Colon (tissue), 2 donors: ENCODE data around the gene ADAMTS10.
"Not testable (repeated sequence)": the region's sequence is repeated elsewhere in the genome, so short reads cannot be mapped to it uniquely, and the experiment has no call there.

Experiments
- FAIRE-seq: peaks from 2 replicates; lab custom pipeline; 2012; peaks lifted over from hg19 to GRCh38; lab: Jason Lieb, UNC
- donor health status: control.
- donor health status: control.

Gene ADAMTS10

GRCh38 chr19:8592231-8593009 is 18.1 kb downstream of the ADAMTS10 start:
- no peak for FAIRE-seq

- FAIRE-seq: no peak
Observed at GRCh38 chr19:8589177-8589714, 21.3 kb downstream of the ADAMTS10 start.

DNA sequence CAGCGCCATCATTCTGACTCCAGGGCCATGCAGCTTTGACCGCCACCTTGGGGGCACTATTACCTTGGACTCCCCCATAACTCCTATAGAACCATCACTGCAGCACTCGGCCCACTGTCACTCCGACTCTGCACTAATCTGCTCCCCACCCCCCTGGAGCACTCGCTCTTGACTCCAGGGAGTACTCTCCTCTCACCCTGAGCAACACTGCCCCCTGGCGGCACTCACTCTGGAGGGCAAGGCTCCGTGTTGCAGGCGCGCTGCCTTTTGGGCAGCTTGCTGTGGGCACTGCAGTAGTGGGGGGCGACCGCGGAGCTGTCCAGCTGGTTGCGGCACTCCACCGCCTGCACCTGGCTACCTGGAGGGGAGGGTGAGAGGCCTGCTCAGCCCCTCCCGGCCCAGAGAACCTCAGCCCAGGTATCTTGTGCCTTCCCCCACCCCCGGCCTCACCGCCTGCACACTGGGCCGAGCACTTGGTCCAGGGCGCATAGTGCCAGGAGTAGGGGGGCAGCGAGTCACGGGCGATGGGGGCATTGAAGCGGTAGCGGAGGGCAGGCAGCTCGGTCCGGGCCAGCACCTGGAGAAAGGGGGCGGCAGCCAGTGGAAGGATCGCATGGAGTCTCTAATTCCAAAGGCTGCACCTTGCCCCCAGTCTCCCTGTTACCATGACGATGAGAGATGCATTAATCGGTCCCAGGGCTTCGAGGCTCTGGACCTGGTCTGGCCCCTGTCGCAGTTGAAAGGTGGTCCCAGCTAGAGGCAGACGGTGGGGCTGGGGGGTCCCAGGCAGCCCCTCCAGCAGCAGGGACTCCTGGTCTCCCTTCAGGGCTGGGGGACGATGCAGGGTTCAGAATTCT is 24.4 kb downstream of the ADAMTS10 start:
- FAIRE-seq: no peak

DNA sequence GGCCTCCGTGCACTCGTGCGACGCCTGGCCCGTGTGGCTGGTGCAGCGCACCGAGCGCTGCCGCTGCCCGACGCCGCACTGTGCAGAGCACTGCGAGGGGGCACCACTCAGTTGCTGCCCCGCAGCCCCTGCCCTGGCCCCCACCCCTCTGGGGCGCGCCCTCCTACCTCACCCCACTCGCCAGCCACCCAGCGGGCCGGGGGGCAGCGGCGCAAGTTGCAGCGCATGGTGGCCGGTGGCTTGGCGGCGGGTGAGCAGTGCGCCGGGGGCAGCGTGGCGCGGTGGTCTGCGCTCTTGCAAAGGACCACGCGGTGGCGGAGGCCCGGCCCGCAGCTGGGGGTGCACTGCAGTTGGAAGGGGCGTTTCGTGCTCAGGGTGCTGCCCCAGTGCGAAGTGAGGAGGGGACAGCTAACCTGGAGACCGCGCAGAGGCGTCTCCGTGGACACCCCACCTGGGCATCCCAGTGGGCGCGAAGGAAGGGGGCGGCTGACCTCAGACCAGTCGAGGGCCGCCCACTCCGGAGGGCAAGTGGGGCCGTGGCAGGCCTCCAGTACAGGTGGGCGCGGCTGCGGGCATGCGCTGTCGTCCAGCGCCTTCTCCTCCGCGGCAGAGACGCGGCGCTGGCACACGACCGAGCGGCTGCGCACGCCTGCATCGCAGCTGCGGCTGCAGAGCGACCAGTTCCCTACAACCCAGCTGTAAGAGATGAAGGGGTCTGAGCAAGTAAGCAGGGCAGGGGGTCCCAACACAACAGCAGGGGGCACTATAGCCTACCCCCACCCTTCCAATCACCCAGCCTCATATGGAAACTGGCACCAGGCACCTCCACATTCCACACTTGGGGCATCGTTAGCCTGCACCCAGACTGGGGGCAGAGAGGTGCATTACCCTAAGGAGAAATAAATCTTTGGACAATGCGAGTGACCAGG is 25.3 kb downstream of the ADAMTS10 start:
- no peak for FAIRE-seq

GRCh38 chr19:8580710-8581281 is 29.7 kb downstream of the ADAMTS10 start:
- FAIRE-seq: no peak

DNA sequence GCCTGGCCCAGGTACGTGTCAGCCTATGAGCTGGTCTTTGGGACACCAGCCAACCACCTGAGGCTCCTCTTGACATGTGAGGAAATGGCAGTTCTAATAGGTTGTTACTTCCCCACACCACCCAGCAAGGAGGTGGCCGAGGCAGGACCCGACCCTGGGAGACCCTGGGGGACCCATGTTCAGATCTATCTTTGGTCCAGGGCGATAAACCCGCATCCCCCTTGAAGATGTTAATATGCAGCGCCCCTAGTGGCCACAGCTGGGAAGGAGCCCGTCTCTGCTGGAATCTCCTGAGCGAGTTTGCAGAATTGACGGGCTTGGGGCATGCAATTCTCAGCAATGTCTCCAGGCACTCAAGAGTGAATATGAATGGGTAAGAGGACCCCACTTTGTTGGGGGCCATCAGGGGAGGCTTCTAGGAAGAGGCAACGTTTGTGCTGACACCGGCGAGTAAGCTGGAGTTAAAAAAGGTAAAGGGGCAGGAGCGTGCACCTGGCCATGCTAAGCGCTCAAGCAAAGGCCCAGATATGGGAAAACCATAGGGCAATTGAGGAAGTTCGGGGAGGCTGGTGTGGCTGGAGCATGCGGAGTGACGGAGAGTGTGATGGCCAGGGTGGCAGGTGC is 31.8 kb downstream of the ADAMTS10 start:
- no peak for FAIRE-seq

DNA sequence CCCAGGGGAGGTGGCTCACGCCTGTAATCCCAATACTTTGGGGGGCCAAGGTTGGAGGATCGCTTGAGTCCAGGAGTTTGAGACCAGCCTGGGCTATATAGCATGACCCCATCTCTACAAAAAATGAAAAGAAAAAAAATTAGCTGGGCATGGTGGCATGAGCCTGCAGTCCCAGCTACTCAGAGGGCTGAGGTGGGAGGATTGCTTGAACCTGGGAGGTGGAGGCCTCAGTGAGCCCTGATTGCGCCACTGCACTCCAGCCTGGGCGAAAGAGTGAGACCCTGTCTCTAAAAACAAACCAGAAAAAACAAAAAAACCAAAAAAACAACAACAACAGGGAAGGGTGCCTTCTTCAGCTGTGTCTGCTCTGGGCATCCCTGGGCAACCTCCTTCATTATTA is 32.8 kb downstream of the ADAMTS10 start:
- no peak for FAIRE-seq

DNA sequence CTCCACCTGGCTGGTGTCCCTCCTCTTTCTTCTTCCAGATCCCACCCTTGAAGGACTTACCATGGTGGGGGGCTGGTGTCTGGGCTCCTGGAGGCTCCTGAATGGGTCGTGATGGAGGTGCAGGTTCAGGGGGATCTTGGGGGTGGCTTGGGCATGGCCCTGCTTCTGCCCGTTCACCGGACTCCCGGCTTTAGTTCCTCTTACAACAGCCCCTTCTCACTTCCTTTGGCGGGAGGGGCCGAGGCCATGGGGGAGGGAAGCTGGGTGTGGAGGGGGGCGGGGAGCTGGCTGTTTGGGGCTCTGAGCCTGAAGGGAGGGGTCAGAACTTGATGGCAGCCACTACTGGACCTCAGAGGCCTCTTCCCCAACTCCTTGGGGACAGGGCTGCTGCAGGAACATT is 33.3 kb downstream of the ADAMTS10 start, which contains the start of gene MYO1F:
Gene MYO1F (minus strand): TSS at position 196 of the 400 bp plus-strand sequence. CDS start 133 bp downstream, at position 63.
- FAIRE-seq: no peak

GRCh38 chr19:8576273-8576993 is 34.1 kb downstream of the ADAMTS10 start:
- FAIRE-seq: no peak

DNA sequence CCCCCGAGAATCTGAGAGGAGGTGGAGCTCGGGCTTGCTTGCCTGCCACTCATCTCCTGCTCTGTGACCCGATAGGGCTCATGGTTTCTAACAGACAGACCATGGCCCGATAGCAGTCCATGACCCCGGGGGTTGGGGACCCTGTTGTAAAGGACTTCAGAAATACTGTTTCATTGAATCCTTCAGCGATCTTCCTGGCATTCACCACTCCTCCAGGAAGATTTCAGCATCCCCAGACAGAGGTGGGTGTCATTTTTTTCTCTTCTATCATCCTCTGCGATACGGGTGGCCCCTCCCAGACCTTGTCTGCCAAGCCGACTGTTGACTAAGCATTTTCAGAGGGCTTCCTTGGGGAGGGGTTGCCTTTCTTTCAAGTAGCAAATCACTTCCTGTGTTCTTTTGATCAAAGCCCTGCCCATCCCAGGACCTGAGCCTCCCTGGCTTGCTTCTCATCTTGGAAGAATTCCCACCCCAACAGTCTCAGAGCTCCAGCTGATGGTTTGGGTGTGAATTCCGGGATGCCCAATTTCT is 35.0 kb downstream of the ADAMTS10 start:
- FAIRE-seq: no peak

GRCh38 chr19:8574619-8574922 is 35.9 kb downstream of the ADAMTS10 start:
- FAIRE-seq: not testable (repeated sequence)

DNA sequence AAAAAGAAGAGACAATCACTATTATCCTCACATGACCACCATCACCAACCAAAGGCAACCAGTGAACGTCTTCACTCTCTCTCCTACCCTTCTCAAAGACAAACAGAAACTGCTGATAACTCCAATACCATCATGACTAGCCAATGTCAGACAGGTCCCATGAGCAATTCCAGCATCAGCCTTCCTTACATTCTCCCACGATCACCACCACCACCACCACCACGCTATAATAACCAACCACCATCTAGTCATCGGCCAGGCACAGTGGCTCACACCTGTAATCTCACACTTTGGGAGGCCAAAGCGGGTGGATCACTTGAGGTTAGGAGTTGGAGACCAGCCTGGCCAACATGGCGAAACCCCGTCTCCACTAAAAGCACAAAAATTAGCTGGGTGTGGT is 37.2 kb downstream of the ADAMTS10 start:
- no peak for FAIRE-seq

- FAIRE-seq: no peak
Observed at GRCh38 chr19:8571006-8571411, 39.5 kb downstream of the ADAMTS10 start.

GRCh38 chr19:8569066-8569771 is 41.3 kb downstream of the ADAMTS10 start:
- no peak for FAIRE-seq

DNA sequence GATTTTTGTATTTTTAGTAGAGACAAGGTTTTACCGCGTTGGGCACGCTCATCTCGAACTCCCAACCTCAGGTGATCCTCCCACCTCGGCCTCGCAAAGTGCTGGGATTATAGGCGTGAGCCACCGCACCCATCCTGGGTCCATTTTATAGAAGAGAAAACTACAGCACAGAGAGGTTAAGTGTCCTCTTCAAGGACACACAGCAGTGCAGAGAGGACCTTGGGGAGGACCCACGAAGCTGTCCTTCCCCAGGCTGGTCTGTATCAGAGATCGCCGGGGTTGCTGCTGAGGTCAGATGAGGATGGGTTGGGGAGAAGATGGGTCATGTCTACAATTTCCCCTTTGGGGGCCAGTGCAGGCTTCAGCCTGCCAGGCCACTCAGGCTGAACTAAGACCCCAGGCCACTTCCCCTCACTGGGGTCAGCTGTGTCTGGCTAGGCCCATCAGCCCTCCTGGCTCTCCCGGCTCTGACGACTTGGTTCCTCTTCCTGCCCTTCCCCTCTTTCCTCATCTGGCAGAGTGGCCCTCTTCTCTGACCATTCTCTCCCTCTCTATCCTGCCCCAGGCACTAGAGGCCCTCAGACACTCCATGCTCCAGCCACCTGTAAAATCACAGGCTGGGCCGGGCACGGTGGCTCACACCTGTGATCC is 42.9 kb downstream of the ADAMTS10 start:
- no peak for FAIRE-seq

DNA sequence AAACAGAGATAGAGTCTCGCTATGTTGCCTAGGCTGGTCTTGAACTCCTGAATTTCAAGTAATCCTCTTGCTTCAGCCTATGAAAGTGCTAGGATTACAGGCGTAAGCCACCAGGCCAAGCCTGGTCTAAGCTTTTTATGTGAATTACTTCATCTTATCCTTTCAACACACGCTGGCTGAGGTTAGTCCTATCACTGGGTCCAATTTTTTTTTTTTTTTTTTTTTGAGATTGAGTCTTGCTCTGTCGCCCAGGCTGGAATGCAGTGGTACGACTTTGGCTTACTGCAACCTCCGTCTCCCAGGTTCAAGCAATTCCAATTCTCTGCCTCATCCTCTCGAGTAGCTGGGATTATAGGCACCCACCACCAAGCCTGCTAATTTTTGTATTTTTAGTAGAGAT is 43.7 kb downstream of the ADAMTS10 start:
- FAIRE-seq: no peak

- FAIRE-seq: not testable (repeated sequence)
Observed at GRCh38 chr19:8564866-8565265, 45.6 kb downstream of the ADAMTS10 start.

DNA sequence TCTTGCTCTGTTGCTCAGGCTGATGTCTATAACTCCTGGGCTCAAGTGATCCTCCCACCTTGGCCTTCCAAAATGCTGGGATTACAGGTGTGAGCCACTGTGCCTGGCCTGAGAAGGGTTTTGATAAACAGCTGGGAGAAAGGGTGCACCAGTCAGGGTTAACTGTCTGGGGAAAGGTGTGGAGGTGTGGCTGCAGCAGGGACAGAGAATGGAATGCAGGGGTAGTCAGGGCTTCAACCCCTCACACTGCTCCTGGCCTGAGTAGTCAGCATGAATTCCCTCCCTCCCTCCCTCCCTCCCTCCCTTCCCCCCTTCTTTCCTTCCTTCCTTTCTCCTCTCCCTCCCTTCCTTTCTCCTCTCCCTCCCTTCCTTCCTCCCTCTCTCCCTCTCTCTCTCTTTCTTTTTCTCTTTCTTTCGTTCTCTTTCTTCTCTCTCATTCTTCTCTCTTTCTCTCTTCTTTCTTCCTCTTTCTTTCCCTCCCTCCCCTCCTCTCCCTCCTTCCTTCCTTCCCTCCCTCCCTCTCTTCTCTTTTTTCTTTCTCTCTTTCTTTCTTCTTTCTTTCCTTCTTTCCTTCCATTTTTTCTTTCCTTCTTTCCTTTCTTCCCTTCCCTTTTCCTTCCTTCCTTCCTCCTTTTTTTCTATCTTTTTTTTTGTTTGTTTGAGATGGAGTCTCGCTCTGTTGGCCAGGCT is 49.3 kb downstream of the ADAMTS10 start:
- no peak for FAIRE-seq
